AG10803 (cell line): ENCODE data around the gene ATP6V0D1.

Experiments used
- DNase-seq: peaks from one replicate; pipeline ENCODE4 v3.0.0; 2010; ENCODE audit warnings: low read depth
- H3K4me3 ChIP-seq: 2 replicates; pipeline ENCODE4 v1.5.1; 2011; ENCODE audit warnings: mild to moderate bottlenecking, low read length, control low read depth
- TF ChIP-seq, protein P1 (sequence below): conservative IDR thresholded peaks from 2 replicates; pipeline ENCODE4 v1.5.1; 2011; ENCODE audit warnings: mild to moderate bottlenecking, low read length, control low read depth, inconsistent platforms

Gene ATP6V0D1

DNA sequence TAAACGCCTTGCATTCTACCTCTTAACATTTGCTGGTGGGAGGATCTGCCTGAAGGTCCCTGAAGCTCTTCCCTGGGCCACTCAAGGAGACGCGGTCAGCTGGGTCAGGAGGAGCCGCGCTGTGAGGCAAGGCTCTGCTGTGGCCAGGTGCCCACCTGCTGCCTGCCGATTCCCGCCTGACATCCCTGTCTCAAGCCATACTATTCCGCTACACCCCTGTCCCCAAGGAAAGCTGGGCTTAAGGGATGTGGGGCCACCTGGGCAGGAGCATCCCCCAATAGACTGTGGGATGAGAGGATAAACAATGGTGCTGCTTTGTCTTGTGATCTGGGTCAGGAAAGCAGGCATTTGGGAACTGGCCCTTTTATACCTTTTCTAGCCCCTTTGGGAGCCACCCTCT, 92.8 kb downstream of the ATP6V0D1 start:
- DNase-seq = no peak
- no peak overlapping the region for H3K4me3 ChIP-seq
- TF ChIP-seq, protein P1, sequence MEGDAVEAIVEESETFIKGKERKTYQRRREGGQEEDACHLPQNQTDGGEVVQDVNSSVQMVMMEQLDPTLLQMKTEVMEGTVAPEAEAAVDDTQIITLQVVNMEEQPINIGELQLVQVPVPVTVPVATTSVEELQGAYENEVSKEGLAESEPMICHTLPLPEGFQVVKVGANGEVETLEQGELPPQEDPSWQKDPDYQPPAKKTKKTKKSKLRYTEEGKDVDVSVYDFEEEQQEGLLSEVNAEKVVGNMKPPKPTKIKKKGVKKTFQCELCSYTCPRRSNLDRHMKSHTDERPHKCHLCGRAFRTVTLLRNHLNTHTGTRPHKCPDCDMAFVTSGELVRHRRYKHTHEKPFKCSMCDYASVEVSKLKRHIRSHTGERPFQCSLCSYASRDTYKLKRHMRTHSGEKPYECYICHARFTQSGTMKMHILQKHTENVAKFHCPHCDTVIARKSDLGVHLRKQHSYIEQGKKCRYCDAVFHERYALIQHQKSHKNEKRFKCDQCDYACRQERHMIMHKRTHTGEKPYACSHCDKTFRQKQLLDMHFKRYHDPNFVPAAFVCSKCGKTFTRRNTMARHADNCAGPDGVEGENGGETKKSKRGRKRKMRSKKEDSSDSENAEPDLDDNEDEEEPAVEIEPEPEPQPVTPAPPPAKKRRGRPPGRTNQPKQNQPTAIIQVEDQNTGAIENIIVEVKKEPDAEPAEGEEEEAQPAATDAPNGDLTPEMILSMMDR = no peak
